Endothelial cell of umbilical vein (primary cell): ENCODE data around the gene ADAMTS6. TPM values are rescaled to one million over a fixed set of nuclear protein-coding genes. Genes with fewer than 3 reads are reported as not detected.

Experiments
- BruUV-seq: library from RNA; stranded (reverse); fragments of 400-500 nt; replicated peaks from 2 replicates; lab custom pipeline; 2021; lab: Mats Ljungman, UMichigan
- CTCF ChIA-PET: fragments of 300-600, 350-600 bp; sonication (Branson Sonifier 250); formaldehyde crosslinking; loops from one replicate; lab custom pipeline; 2021; ENCODE audit warnings: antibody characterized with exemption, inconsistent platforms; lab: Charles Lee
- POLR2A ChIA-PET: fragments of 300-600, 350-600 bp; sonication (Branson Sonifier 250); formaldehyde crosslinking; loops from one replicate; lab custom pipeline; 2021; ENCODE audit warnings: antibody characterized with exemption, inconsistent platforms; lab: Charles Lee
- DNase-seq: peaks from one replicate; pipeline ENCODE4 v3.0.0-alpha.2; 2011; ENCODE audit warnings: low read depth, low spot score
- FAIRE-seq: peaks from 2 replicates; lab custom pipeline; 2011; peaks lifted over from hg19 to GRCh38; lab: Jason Lieb, UNC
- H2AFZ ChIP-seq: 2 replicates; pipeline ENCODE4 v1.6.0; 2012; ENCODE audit warnings: low read depth, low read length, control low read depth, inconsistent platforms
- H3K27ac ChIP-seq: 2 replicates; pipeline ENCODE4 v1.5.1; 2011; ENCODE audit warnings: low read depth, mild to moderate bottlenecking, control low read depth, low read length, moderate library complexity; ENCODE audit not compliant: insufficient read depth
- H3K27me3 ChIP-seq, 2 experiments: 2 replicates each; pipeline versions ENCODE4 v1.6.0 to v1.6.1; 2011; ENCODE audit warnings: low read length in 2 of 2, mixed read lengths in 1 of 2; ENCODE audit not compliant: control insufficient read depth in 2 of 2, insufficient read depth in 2 of 2
- H3K36me3 ChIP-seq, 2 experiments: 2 replicates in 1 of 2; 3 replicates in 1 of 2; pipeline ENCODE4 v1.5.1; 2011; ENCODE audit warnings: low read length in 2 of 2, mild to moderate bottlenecking in 1 of 2, moderate library complexity in 1 of 2; ENCODE audit not compliant: control insufficient read depth in 2 of 2, insufficient read depth in 2 of 2; ENCODE audit errors: extremely low read depth in 1 of 2
- H3K4me1 ChIP-seq: 3 replicates; pipeline ENCODE4 v1.5.1; 2011; ENCODE audit warnings: mild to moderate bottlenecking, low read length; ENCODE audit not compliant: control insufficient read depth, insufficient read depth; ENCODE audit errors: extremely low read depth
- H3K4me2 ChIP-seq: 2 replicates; pipeline ENCODE4 v1.6.1; 2011; ENCODE audit warnings: low read length, control low read depth, mixed read lengths; ENCODE audit not compliant: insufficient read depth
- H3K4me3 ChIP-seq, 3 experiments: fragments of 200-600 bp in 1 of 3; sonication (generic), shearing (Covaris generic) in 1 of 3; replicated peaks in 1 of 3; 2 replicates each; pipeline ENCODE4 v1.5.1; 2011 to 2016; ENCODE audit warnings: control low read depth in 3 of 3, low read length in 3 of 3, mild to moderate bottlenecking in 2 of 3, inconsistent platforms in 1 of 3, low read depth in 1 of 3, moderate library complexity in 1 of 3; ENCODE audit not compliant: insufficient read depth in 1 of 3
- H3K79me2 ChIP-seq: 2 replicates; pipeline ENCODE4 v1.6.0; 2012; ENCODE audit warnings: low read length, inconsistent platforms; ENCODE audit not compliant: control insufficient read depth, insufficient read depth
- H3K9ac ChIP-seq: replicated peaks from 2 replicates; pipeline ENCODE3; 2011; ENCODE audit warnings: low read length, control low read depth; ENCODE audit not compliant: insufficient read depth; ENCODE audit errors: extremely low read depth
- H3K9me1 ChIP-seq: replicated peaks from 3 replicates; pipeline ENCODE4 v1.6.0; 2011; ENCODE audit warnings: mild to moderate bottlenecking, low read length; ENCODE audit not compliant: control insufficient read depth, insufficient read depth; ENCODE audit errors: extremely low read depth
- H3K9me3 ChIP-seq: replicated peaks from 2 replicates; pipeline ENCODE4 v1.5.1; 2012; ENCODE audit warnings: low read length, inconsistent platforms; ENCODE audit not compliant: control insufficient read depth, insufficient read depth
- H4K20me1 ChIP-seq: replicated peaks from 2 replicates; pipeline ENCODE3; 2011; ENCODE audit warnings: mild to moderate bottlenecking, low read length; ENCODE audit not compliant: control insufficient read depth, insufficient read depth; ENCODE audit errors: extremely low read depth
- CTCF ChIP-seq, 2 donors: IDR thresholded peaks; 1 replicate in 1 of 2; 2 replicates in 1 of 2; pipeline ENCODE4 v1.5.1; 2011; ENCODE audit warnings: low read length in 2 of 2, mild to moderate bottlenecking in 2 of 2, moderate library complexity in 2 of 2, control low read depth in 1 of 2, inconsistent platforms in 1 of 2, low read depth in 1 of 2; ENCODE audit not compliant: insufficient read depth in 1 of 2; ENCODE audit errors: extremely low read depth in 1 of 2
- EZH2 ChIP-seq: IDR thresholded peaks from 2 replicates; pipeline ENCODE4 v1.6.1; 2012; ENCODE audit warnings: borderline replicate concordance, low read depth, mild to moderate bottlenecking, moderate library complexity, low read length, inconsistent platforms; ENCODE audit not compliant: severe bottlenecking
- FOS ChIP-seq: IDR thresholded peaks from 2 replicates; pipeline ENCODE4 v1.6.1; 2011; ENCODE audit warnings: mild to moderate bottlenecking, low read length, moderate library complexity, borderline replicate concordance; ENCODE audit not compliant: insufficient read depth
- GATA2 ChIP-seq: IDR thresholded peaks from 2 replicates; pipeline ENCODE4 v1.7.0; 2011; ENCODE audit warnings: low read depth, mild to moderate bottlenecking, moderate library complexity, mixed read lengths, low read length; ENCODE audit not compliant: insufficient read length, insufficient read depth
- JUN ChIP-seq: IDR thresholded peaks from 2 replicates; pipeline ENCODE4 v1.6.1; 2011; ENCODE audit warnings: borderline replicate concordance, low read depth; ENCODE audit not compliant: insufficient read length, insufficient read depth
- MAX ChIP-seq: IDR thresholded peaks from 2 replicates; pipeline ENCODE4 v1.6.1; 2011; ENCODE audit not compliant: insufficient read depth, insufficient read length
- MYC ChIP-seq: IDR thresholded peaks from one replicate; pipeline ENCODE4 v1.6.1; 2011; ENCODE audit warnings: mild to moderate bottlenecking, low read depth, low read length
- POLR2A ChIP-seq: IDR thresholded peaks from 2 replicates; pipeline ENCODE4 v1.6.1; 2012; ENCODE audit warnings: low read depth, mild to moderate bottlenecking, control low read depth, low read length
- POLR2AphosphoS5 ChIP-seq: IDR thresholded peaks from 2 replicates; pipeline ENCODE4 v1.6.1; 2012; ENCODE audit warnings: low read depth, mild to moderate bottlenecking, control low read depth, low read length, moderate library complexity; ENCODE audit not compliant: insufficient read depth
- dilution Hi-C: fragments of 300-500 bp; cut with MboI; formaldehyde crosslinking; loops from one replicate; pipeline ENCODE4 v1.15.0; 2019; ENCODE audit warnings: low sequenced_read_pairs; ENCODE audit not compliant: extremely low pct_ligation_motif_present
- intact Hi-C: fragments of 100-400 bp; cut with micrococcal nuclease; formaldehyde crosslinking; loops from one replicate; pipeline ENCODE4 v1.10.0; 2022
- polyA plus RNA-seq, 4 experiments: library from polyadenylated mRNA; depleted of rRNA in 3 of 4; stranded (reverse) in 3 of 4; unstranded in 1 of 4; fragments of >200 nt; gene quantifications; 2 replicates each; pipeline versions ENCODE4 v1.2.1 to v1.2.3, GENCODE V29; 2011 to 2012; ENCODE audit warnings: missing spikeins in 1 of 4
- total RNA-seq: library from RNA; stranded (reverse); gene quantifications from 2 replicates; pipeline ENCODE4 v1.2.3, GENCODE V29; 2021

ADAMTS6 gene
- total and polyA plus RNA-seq, 2 donors (not counting 3 experiments of a cell fraction or from before 2014, with no cell fraction given), result 20.4 to 43.4 TPM

- FAIRE-seq (no peak), DNase-seq (no peak)
- CTCF ChIA-PET, result interaction anchor here (1.3 kb wide), 1 partner anchor 16 kb away, joined by 3 read pairs; no protein-coding TSS in a partner anchor
- no peaks in the 10 kb centered on the region for H4K20me1 ChIP-seq
- H3K9me3 ChIP-seq, result no peaks in the 10 kb centered on the region
- no peaks in the 10 kb centered on the region for H3K79me2 ChIP-seq
- BruUV-seq, result no TSS peak
- H3K4me1 ChIP-seq, result no peaks in the 10 kb centered on the region
- TF ChIP-seq MYC (no peak), CTCF (IDR thresholded peaks at IDR 0.05; ENCODE audit: extremely low read depth in 1 of 2, insufficient read depth in 1 of 2, low read depth in 1 of 2, low read length in 2 of 2) (no peak), EZH2 (no peak), FOS (no peak)
- POLR2A ChIA-PET, result no interaction called here
- no peak overlapping the region for H3K9ac ChIP-seq
- H3K36me3 ChIP-seq, result no peaks in the 10 kb centered on the region
- no peak overlapping the region for H2AFZ ChIP-seq
- no peaks in the 10 kb centered on the region for H3K27me3 ChIP-seq
- dilution Hi-C loops (no loop called here), intact Hi-C loops (loop anchor here (10.0 kb wide), 1 partner anchor 918 kb away; no protein-coding TSS in a partner anchor)
- H3K9me1 ChIP-seq, result no peaks in the 10 kb centered on the region
- no peak overlapping the region for H3K4me2 ChIP-seq
- no peak overlapping the region for H3K4me3 ChIP-seq
- H3K27ac ChIP-seq, result no peak overlapping the region
Observed at GRCh38 chr5:65252977-65253376, 228.7 kb downstream of the ADAMTS6 start.

GRCh38 chr5:65248896-65249295 is 232.8 kb downstream of the ADAMTS6 start:
- intact Hi-C loops, result no loop called here
- dilution Hi-C loops, result no loop called here
- FAIRE-seq, result no peak
- CTCF ChIA-PET, result no interaction called here
- TF ChIP-seq JUN (no peak), GATA2 (no peak), MAX (no peak), FOS (no peak), MYC (no peak), CTCF (IDR thresholded peaks at IDR 0.05; ENCODE audit: extremely low read depth in 1 of 2, insufficient read depth in 1 of 2, low read depth in 1 of 2, low read length in 2 of 2) (no peak), POLR2A (no peak), EZH2 (no peak), POLR2AphosphoS5 (no peak)
- Histone ChIP-seq H3K27ac (no peak overlapping the region), H3K79me2 (no peaks in the 10 kb centered on the region), H3K9me3 (no peaks in the 10 kb centered on the region), H3K4me1 (peaks cover 10% of the 10 kb centered on the region), H3K36me3 (no peaks in the 10 kb centered on the region), H4K20me1 (no peaks in the 10 kb centered on the region), H3K4me3 (no peak overlapping the region), H3K9me1 (no peaks in the 10 kb centered on the region), H3K4me2 (no peak overlapping the region), H2AFZ (no peak overlapping the region), H3K9ac (no peak overlapping the region), H3K27me3 (no peaks in the 10 kb centered on the region)
- DNase-seq, result no peak
- no TSS peak for BruUV-seq
- POLR2A ChIA-PET, result no interaction called here
